B cell (primary cell): ENCODE measurements around the gene NUBP2. TPM values are rescaled to one million over a fixed set of nuclear protein-coding genes. Genes with fewer than 3 reads are reported as not detected.
A peak's percentile ranks its signal among the peaks of the same experiment; 100 is the strongest.

Experiments
- ATAC-seq: fragments of 200-7000 bp; cut with Tn5 transposase; one replicate; pipeline ENCODE4 v1.10.0; 2021; ENCODE audit warnings: low read depth, mild to moderate bottlenecking, moderate number of reproducible peaks, moderate library complexity
- CTCF ChIA-PET: fragments of 350-600 bp; sonication (Branson Sonifier 250); formaldehyde crosslinking; loops from one replicate; lab custom pipeline; 2021; ENCODE audit warnings: antibody characterized with exemption, inconsistent platforms; lab: Charles Lee
- POLR2A ChIA-PET: fragments of 350-600 bp; sonication (Branson Sonifier 250); formaldehyde crosslinking; loops from one replicate; lab custom pipeline; 2021; ENCODE audit warnings: antibody characterized with exemption; lab: Charles Lee
- DNase-seq: peaks from one replicate; pipeline ENCODE4 v3.0.0; 2013
- H2AFZ ChIP-seq: 2 replicates; pipeline ENCODE4 v1.6.1; 2012; ENCODE audit warnings: mild to moderate bottlenecking, low read depth, low read length; ENCODE audit not compliant: insufficient read depth, poor library complexity, severe bottlenecking
- H3K27ac ChIP-seq, 2 donors: 1 replicate in 1 of 2; 2 replicates in 1 of 2; pipeline ENCODE4 v1.5.1; 2012 to 2013; ENCODE audit warnings: low read length in 2 of 2, mild to moderate bottlenecking in 2 of 2, moderate library complexity in 1 of 2
- H3K27me3 ChIP-seq, 4 experiments: fragments of 200-600 bp in 1 of 4; sonication (generic) in 1 of 4; replicated peaks in 1 of 4; 1 replicate in 2 of 4; 2 replicates in 2 of 4; pipeline versions ENCODE4 v1.6.1 to v1.7.0; 2013 to 2016; ENCODE audit warnings: low read length in 3 of 4, mild to moderate bottlenecking in 2 of 4, mixed read lengths in 1 of 4, moderate library complexity in 1 of 4; ENCODE audit not compliant: insufficient read depth in 4 of 4, control insufficient read depth in 3 of 4; ENCODE audit errors: control extremely low read depth in 1 of 4
- H3K36me3 ChIP-seq, 2 experiments: replicated peaks in 1 of 2; 1 replicate in 1 of 2; 2 replicates in 1 of 2; pipeline versions ENCODE4 v1.6.1 to v1.7.1; 2013; ENCODE audit warnings: low read length in 1 of 2; ENCODE audit not compliant: insufficient read depth in 2 of 2, control insufficient read depth in 1 of 2; ENCODE audit errors: control extremely low read depth in 1 of 2, extremely low read depth in 1 of 2
- H3K4me1 ChIP-seq, 2 donors: fragments of 200-600 bp in 1 of 2; sonication (generic) in 1 of 2; 1 replicate in 1 of 2; 2 replicates in 1 of 2; pipeline versions ENCODE4 v1.5.1 to v1.6.1; 2013 to 2017; ENCODE audit warnings: low read length in 2 of 2; ENCODE audit not compliant: control insufficient read depth in 2 of 2, insufficient read depth in 2 of 2
- H3K4me2 ChIP-seq: replicated peaks from 2 replicates; pipeline ENCODE3; 2012; ENCODE audit warnings: mild to moderate bottlenecking, low read depth, low read length; ENCODE audit not compliant: poor library complexity, severe bottlenecking
- H3K4me3 ChIP-seq, 5 experiments: fragments of 200-600 bp in 1 of 5; sonication (generic) in 1 of 5; 1 replicate in 3 of 5; 2 replicates in 2 of 5; pipeline versions ENCODE4 v1.5.1 to v1.7.0; 2011 to 2016; ENCODE audit warnings: low read length in 4 of 5, mild to moderate bottlenecking in 4 of 5, low read depth in 2 of 5, control low read depth in 1 of 5, moderate library complexity in 1 of 5; ENCODE audit not compliant: insufficient read depth in 1 of 5; ENCODE audit errors: control extremely low read depth in 1 of 5, extremely low read depth in 1 of 5
- H3K79me2 ChIP-seq: fragments of 200-600 bp; sonication (generic); one replicate; pipeline ENCODE4 v1.6.0; 2016; ENCODE audit warnings: low read length; ENCODE audit not compliant: control insufficient read depth, insufficient read depth
- H3K9ac ChIP-seq: fragments of 200-600 bp; sonication (generic); 2 replicates; pipeline ENCODE4 v1.6.1; 2017; ENCODE audit warnings: mild to moderate bottlenecking, low read length, moderate library complexity
- H3K9me3 ChIP-seq, 3 donors: one replicate each; pipeline versions ENCODE4 v1.6.1 to v1.7.1; 2013; ENCODE audit warnings: low read length in 2 of 3; ENCODE audit not compliant: control insufficient read depth in 2 of 3, insufficient read depth in 1 of 3; ENCODE audit errors: control extremely low read depth in 1 of 3
- H4K20me1 ChIP-seq: 2 replicates; pipeline ENCODE4 v1.6.0; 2012; ENCODE audit warnings: mild to moderate bottlenecking, low read length; ENCODE audit not compliant: insufficient read depth, control insufficient read depth, poor library complexity, severe bottlenecking
- H3K27ac Mint-ChIP-seq: one replicate; pipeline ENCODE4 v1.8.0; 2021; ENCODE audit warnings: mixed read lengths
- H3K27me3 Mint-ChIP-seq: one replicate; pipeline ENCODE4 v1.8.0; 2021; ENCODE audit warnings: mixed read lengths
- H3K4me1 Mint-ChIP-seq: one replicate; pipeline ENCODE4 v1.8.0; 2021; ENCODE audit warnings: mixed read lengths
- H3K4me3 Mint-ChIP-seq: one replicate; pipeline ENCODE4 v1.8.0; 2021; ENCODE audit warnings: mixed read lengths
- H3K9me3 Mint-ChIP-seq: one replicate; pipeline ENCODE4 v1.8.0; 2022; ENCODE audit warnings: mixed read lengths; ENCODE audit not compliant: insufficient read depth
- EZH2 ChIP-seq: IDR thresholded peaks from 2 replicates; pipeline ENCODE4 v1.6.1; 2012; ENCODE audit warnings: borderline replicate concordance, low read depth, mild to moderate bottlenecking, moderate library complexity, low read length; ENCODE audit not compliant: insufficient read depth, poor library complexity, severe bottlenecking
- WGBS: methylation state at CpG from one replicate; pipeline ENCODE4 v1.1.5; 2013; ENCODE audit warnings: missing lambda C conversion rate; ENCODE audit not compliant: insufficient coverage; 5-methylcytosine and 5-hydroxymethylcytosine counted together
- intact Hi-C: fragments of 100-400 bp; cut with micrococcal nuclease; formaldehyde crosslinking; loops from one replicate; pipeline ENCODE4 v1.10.0; 2022
- polyA plus RNA-seq: library from polyadenylated mRNA; depleted of rRNA; stranded (reverse); fragments of >200 nt; gene quantifications from 2 replicates; pipeline ENCODE4 v1.2.3, GENCODE V29; 2012
- total RNA-seq, 2 donors: library from RNA; stranded (reverse); fragments of 120-200 nt in 1 of 2; gene quantifications; 1 replicate in 1 of 2; 2 replicates in 1 of 2; pipeline versions ENCODE4 v1.2.3 to v1.2.4, GENCODE V29; 2013 to 2022
- TF ChIP-seq, protein P1 (sequence below): fragments of 200-600 bp; IDR thresholded peaks from one replicate; pipeline ENCODE4 v1.8.0; 2022; ENCODE audit warnings: antibody characterized with exemption, mild to moderate bottlenecking

Gene NUBP2
- total and polyA plus RNA-seq, 2 donors (not counting 1 experiment from before 2014, with no cell fraction given): 50.2 to 71.7 TPM

DNA sequence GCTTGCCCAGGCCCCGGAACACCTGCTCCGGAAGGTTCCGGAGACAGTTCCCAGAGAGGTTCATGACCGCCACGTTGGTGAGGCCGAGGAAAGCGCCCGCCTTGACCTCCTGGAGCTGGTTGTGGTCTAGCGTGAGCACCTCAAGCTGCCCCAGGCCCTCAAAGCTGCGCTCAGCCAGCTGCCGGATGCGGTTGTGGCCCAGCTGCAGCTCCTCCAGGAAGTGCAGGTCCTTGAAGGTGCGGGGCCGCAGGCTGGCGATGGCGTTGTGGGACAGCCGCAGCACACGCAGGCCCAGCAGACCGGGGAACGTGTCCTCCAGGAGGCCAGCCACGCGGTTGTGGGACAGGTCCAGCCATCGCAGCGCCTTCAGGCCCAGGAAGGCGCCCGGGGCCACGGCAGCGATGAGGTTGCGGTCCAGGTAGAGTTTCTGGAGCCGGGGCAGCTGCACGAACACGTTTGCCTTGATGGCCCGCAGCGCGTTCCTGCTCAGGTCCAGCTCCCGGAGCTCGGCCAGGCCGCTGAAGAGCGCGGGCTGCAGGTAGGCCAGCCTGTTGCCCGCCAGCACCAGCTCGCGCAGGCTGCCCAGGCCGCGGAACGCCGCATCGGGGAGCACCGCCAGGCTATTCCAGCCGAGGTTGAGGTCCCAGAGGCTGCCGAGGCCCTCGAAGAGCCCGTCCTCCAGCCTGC is 8.6 kb downstream of the NUBP2 start:
- no peaks in the 10 kb centered on the region for H3K27me3 Mint-ChIP-seq
- H3K4me3 Mint-ChIP-seq: no peak overlapping the region
- no peak for TF ChIP-seq EZH2
- TF ChIP-seq, protein P1, sequence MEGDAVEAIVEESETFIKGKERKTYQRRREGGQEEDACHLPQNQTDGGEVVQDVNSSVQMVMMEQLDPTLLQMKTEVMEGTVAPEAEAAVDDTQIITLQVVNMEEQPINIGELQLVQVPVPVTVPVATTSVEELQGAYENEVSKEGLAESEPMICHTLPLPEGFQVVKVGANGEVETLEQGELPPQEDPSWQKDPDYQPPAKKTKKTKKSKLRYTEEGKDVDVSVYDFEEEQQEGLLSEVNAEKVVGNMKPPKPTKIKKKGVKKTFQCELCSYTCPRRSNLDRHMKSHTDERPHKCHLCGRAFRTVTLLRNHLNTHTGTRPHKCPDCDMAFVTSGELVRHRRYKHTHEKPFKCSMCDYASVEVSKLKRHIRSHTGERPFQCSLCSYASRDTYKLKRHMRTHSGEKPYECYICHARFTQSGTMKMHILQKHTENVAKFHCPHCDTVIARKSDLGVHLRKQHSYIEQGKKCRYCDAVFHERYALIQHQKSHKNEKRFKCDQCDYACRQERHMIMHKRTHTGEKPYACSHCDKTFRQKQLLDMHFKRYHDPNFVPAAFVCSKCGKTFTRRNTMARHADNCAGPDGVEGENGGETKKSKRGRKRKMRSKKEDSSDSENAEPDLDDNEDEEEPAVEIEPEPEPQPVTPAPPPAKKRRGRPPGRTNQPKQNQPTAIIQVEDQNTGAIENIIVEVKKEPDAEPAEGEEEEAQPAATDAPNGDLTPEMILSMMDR: no peak
- WGBS: 96% methylated on average over 53 of the region's 53 CpGs
- H3K9me3 Mint-ChIP-seq: no peaks in the 10 kb centered on the region
- Histone ChIP-seq H3K9ac (no peak overlapping the region), H3K4me2 (no peak overlapping the region), H3K9me3 (no peaks in the 10 kb centered on the region), H3K79me2 (peaks cover 37% of the 10 kb centered on the region), H3K4me3 (no peak overlapping the region), H3K27me3 (no peaks in the 10 kb centered on the region), H2AFZ (no peak overlapping the region), H3K36me3 (peaks cover 0 to 30% of the 10 kb centered on the region in 2 experiments), H3K27ac (no peak overlapping the region), H4K20me1 (peaks cover 26% of the 10 kb centered on the region), H3K4me1 (no peaks in the 10 kb centered on the region)
- no peaks in the 10 kb centered on the region for H3K4me1 Mint-ChIP-seq
- no peak overlapping the region for H3K27ac Mint-ChIP-seq
- CTCF ChIA-PET: no interaction called here
- POLR2A ChIA-PET: no interaction called here
- DNase-seq (peak; percentile 18), ATAC-seq (no peak)
- intact Hi-C loops: no loop called here

DNA sequence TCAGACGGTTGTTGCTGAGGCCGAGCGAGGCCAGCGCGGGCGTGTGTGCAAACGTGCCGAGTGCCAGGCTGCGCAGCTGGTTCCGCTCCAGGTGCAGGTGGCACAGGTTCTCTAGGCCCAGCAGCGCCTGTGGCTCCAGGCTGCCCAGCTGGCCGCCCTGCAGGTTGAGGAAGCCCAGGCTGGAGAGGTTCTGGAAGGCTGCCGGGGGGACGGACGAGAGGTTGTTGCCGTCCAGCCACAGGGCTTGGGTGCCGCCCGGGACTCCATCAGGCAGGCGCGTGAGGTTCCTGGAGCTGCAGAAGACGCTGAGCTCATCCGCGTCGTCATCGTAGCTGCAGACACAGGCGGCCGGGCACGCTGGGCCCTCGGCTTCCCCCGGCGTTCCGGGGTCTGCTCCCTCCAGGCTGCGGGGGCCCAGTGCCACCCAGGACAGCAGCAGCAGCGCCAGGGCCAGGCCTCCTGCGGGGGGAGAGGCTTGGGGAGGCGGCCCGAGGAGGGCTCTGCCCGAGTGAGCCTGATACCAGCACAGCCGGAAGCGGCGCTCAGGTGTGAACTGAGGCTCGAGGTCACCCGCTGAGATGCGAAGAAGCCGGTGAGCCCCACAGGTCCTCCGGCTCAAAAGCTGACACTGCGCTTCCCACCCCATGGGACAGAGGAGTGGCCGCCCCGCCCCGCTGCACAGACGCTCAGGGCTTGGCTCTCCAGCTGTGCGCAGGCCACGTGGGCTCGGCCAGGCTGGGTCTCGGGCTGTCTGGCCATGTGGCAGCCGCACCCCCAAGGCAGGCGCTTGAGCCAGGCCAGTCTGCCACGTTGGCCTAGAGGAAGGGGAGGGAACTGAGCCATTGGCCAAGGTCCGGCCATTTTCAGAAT is 9.4 kb downstream of the NUBP2 start:
- H3K9ac ChIP-seq: no peak overlapping the region
- Mint-ChIP-seq H3K27me3 (no peaks in the 10 kb centered on the region), H3K4me3 (no peak overlapping the region), H3K9me3 (peaks cover under 1% of the 10 kb centered on the region), H3K4me1 (no peaks in the 10 kb centered on the region), H3K27ac (no peak overlapping the region)
- H3K79me2 ChIP-seq: peaks cover 29% of the 10 kb centered on the region
- no peak overlapping the region for H3K4me2 ChIP-seq
- intact Hi-C loops: no loop called here
- 93% methylated on average over 59 of the region's 59 CpGs for WGBS
- H3K36me3 ChIP-seq: peaks cover 0 to 24% of the 10 kb centered on the region in 2 experiments
- peaks cover 19% of the 10 kb centered on the region for H4K20me1 ChIP-seq
- ChIA-PET CTCF (no interaction called here), POLR2A (no interaction called here)
- peaks cover 0 to 4% (median under 1%) of the 10 kb centered on the region in 3 donors for H3K9me3 ChIP-seq
- ATAC-seq (no peak), DNase-seq (no peak)
- no peaks in the 10 kb centered on the region for H3K4me1 ChIP-seq
- TF ChIP-seq, protein P1: no peak
- no peak for TF ChIP-seq EZH2
- no peak overlapping the region for H2AFZ ChIP-seq
- no peak overlapping the region for H3K27ac ChIP-seq
- H3K4me3 ChIP-seq: no peak overlapping the region
- no peaks in the 10 kb centered on the region for H3K27me3 ChIP-seq
